Esophagus squamous epithelium (tissue), 5 donors: ENCODE results near the gene ZNF436. TPM values are rescaled to one million over a fixed set of nuclear protein-coding genes. Genes with fewer than 3 reads are reported as not detected.
"Not testable (repeated sequence)": the region's sequence is repeated elsewhere in the genome, so short reads cannot be mapped to it uniquely, and the experiment has no call there.

ENCODE experiments used
- DNase-seq: peaks from one replicate; lab custom pipeline; 2025; lab: John Stamatoyannopoulos, UW
- H3K27ac ChIP-seq, 4 donors: fragments of 200-600 bp; sonication (generic); one replicate each; pipeline ENCODE4 v1.5.1; 2016 to 2019; ENCODE audit warnings: mild to moderate bottlenecking in 1 of 4
- H3K27me3 ChIP-seq, 4 donors: fragments of 200-600 bp; sonication (generic); 1 replicate in 3 of 4; 2 replicates in 1 of 4; pipeline versions ENCODE4 v1.5.1 to v1.6.0; 2017 to 2021; ENCODE audit warnings: antibody characterized with exemption in 1 of 4
- H3K36me3 ChIP-seq, 3 donors: fragments of 200-600 bp; sonication (generic); one replicate each; pipeline ENCODE4 v1.5.1; 2016 to 2019
- H3K4me1 ChIP-seq, 3 donors: fragments of 200-600 bp; sonication (generic); one replicate each; pipeline ENCODE4 v1.5.1; 2017 to 2019
- H3K4me3 ChIP-seq, 4 donors: fragments of 200-600 bp; sonication (generic); 1 replicate in 3 of 4; 2 replicates in 1 of 4; pipeline ENCODE4 v1.5.1; 2016 to 2019; ENCODE audit warnings: mild to moderate bottlenecking in 2 of 4, moderate library complexity in 1 of 4
- H3K9me3 ChIP-seq, 3 donors: fragments of 200-600 bp; sonication (generic); one replicate each; pipeline ENCODE4 v1.5.1; 2016 to 2019
- POLR2A ChIP-seq, 4 donors: fragments of 450-650 bp; IDR thresholded peaks; one replicate each; pipeline ENCODE4 v1.6.1; 2017; ENCODE audit warnings: antibody characterized with exemption in 4 of 4, mild to moderate bottlenecking in 4 of 4, moderate library complexity in 3 of 4
- WGBS, 2 donors: methylation state at CpG; one replicate each; pipeline ENCODE4 v1.1.5; 2018; 5-methylcytosine and 5-hydroxymethylcytosine counted together
- intact Hi-C: fragments of 100-400 bp; cut with DNase I; formaldehyde crosslinking; loops from one replicate; pipeline ENCODE4 v1.15.0; 2022
- total RNA-seq, 4 donors: library from RNA; depleted of rRNA; stranded (reverse); fragments of >200 nt; gene quantifications; one replicate each; pipeline ENCODE4 v1.1.0, GENCODE V29; 2016
- TF ChIP-seq, protein P1 (sequence below), 6 experiments: fragments of 450-650 bp in 4 of 6; fragments of 200-600 bp in 2 of 6; sonication (generic) in 2 of 6; IDR thresholded peaks; one replicate each; pipeline ENCODE4 v1.5.1; 2016 to 2019; ENCODE audit warnings: antibody characterized with exemption in 6 of 6, mild to moderate bottlenecking in 4 of 6, moderate library complexity in 4 of 6
- donor health status: DM: yes; HTN: yes; CAD: no.

Gene ZNF436
- total RNA-seq, 4 donors from 2014 or later = 14.9 to 33.6 (median 24.8) TPM

DNA sequence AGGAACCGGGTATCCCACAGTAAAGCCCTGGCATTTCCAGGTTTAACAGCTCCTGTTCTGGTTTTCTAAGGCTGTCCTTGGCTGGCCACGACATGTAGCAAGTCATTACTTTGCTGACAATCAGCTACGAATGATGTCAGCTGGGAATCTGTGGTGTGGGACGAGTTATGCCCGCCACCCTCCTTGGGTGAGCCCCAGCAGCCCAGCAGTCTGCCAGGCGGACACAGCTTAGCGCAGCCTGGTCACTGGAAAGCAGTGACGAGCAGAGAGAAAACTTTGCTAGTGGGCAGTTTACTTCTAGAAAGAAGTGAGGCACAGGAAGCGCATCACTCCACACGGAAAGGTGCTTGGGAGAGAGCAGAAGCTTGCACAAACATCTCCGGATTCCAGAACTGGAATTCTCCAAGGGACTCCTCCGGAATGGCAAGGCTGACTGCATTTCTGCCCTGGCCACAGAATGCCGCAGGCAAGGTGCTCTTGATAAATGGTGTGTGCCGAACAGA lies 15.5 kb upstream of the ZNF436 start:
- 52 to 55% methylated on average over 11 to 12 of the region's 14 CpGs for WGBS, 2 donors

DNA sequence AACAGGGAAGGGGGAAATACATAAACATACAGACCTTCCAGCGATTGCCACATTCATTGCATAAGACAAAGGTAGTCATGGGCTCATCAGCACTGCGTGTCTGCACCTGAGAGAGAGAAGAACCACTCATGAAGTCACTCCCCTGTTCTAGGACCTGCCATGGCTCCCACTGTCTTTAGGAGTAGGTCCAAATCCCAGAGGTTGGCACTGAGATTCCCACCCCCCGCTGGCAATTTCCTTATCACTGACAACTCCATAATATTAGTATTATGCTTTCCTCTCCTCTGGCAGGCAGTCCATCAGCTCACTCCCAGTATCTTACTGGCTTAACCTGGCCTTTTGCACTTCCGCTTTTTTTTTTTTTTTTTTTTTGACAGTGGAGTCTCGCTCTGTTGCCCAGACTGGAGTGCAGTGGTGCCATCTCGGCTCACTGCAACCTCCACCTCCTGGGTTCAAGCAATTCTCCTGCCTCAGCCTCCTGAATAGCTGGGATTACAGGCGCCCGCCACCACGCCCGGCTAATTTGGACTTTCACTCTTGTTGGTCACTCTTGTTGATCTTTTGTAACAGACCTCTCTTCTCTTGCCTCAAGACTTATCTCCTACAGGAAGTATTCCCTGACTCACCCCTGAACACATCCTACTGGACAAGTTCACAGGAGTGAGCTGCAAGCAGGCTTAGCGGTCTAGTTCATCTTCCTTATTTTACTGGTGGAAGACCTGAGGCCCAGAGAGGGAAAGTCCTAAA lies 14.8 kb upstream of the ZNF436 start:
- TF ChIP-seq, protein P1, sequence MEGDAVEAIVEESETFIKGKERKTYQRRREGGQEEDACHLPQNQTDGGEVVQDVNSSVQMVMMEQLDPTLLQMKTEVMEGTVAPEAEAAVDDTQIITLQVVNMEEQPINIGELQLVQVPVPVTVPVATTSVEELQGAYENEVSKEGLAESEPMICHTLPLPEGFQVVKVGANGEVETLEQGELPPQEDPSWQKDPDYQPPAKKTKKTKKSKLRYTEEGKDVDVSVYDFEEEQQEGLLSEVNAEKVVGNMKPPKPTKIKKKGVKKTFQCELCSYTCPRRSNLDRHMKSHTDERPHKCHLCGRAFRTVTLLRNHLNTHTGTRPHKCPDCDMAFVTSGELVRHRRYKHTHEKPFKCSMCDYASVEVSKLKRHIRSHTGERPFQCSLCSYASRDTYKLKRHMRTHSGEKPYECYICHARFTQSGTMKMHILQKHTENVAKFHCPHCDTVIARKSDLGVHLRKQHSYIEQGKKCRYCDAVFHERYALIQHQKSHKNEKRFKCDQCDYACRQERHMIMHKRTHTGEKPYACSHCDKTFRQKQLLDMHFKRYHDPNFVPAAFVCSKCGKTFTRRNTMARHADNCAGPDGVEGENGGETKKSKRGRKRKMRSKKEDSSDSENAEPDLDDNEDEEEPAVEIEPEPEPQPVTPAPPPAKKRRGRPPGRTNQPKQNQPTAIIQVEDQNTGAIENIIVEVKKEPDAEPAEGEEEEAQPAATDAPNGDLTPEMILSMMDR (IDR thresholded peaks at IDR 0.05) = no peak
- TF ChIP-seq POLR2A (IDR thresholded peaks at IDR 0.05) = no peak
- intact Hi-C loops = no loop called here
- H3K27me3 ChIP-seq = no peaks in the 10 kb centered on the region
- H3K27ac ChIP-seq = peak overlapping the region; percentile 7 to 68 (median 41)
- peaks cover 0 to 46% (median 0%) of the 10 kb centered on the region in 3 donors for H3K36me3 ChIP-seq
- no peak overlapping the region for H3K4me3 ChIP-seq
- DNase-seq = no peak
- 55 to 75% methylated on average over 8 to 11 of the region's 11 CpGs for WGBS, 2 donors
- H3K4me1 ChIP-seq = peaks cover 9 to 32% (median 21%) of the 10 kb centered on the region in 3 donors
- no peaks in the 10 kb centered on the region for H3K9me3 ChIP-seq

More for the DNA sequence above, 15.5 kb upstream of the ZNF436 start:
- no peaks in the 10 kb centered on the region for H3K27me3 ChIP-seq
- H3K27ac ChIP-seq = peak overlapping the region in 3 of 4 donors; percentile 13 to 58 (median 42)
- peaks cover 0 to 46% (median 0%) of the 10 kb centered on the region in 3 donors for H3K36me3 ChIP-seq
- intact Hi-C loops = no loop called here
- no peaks in the 10 kb centered on the region for H3K9me3 ChIP-seq
- DNase-seq = no peak
- H3K4me3 ChIP-seq = no peak overlapping the region
- TF ChIP-seq POLR2A (IDR thresholded peaks at IDR 0.05) = no peak
- H3K4me1 ChIP-seq = peaks cover 9 to 28% (median 21%) of the 10 kb centered on the region in 3 donors

DNA sequence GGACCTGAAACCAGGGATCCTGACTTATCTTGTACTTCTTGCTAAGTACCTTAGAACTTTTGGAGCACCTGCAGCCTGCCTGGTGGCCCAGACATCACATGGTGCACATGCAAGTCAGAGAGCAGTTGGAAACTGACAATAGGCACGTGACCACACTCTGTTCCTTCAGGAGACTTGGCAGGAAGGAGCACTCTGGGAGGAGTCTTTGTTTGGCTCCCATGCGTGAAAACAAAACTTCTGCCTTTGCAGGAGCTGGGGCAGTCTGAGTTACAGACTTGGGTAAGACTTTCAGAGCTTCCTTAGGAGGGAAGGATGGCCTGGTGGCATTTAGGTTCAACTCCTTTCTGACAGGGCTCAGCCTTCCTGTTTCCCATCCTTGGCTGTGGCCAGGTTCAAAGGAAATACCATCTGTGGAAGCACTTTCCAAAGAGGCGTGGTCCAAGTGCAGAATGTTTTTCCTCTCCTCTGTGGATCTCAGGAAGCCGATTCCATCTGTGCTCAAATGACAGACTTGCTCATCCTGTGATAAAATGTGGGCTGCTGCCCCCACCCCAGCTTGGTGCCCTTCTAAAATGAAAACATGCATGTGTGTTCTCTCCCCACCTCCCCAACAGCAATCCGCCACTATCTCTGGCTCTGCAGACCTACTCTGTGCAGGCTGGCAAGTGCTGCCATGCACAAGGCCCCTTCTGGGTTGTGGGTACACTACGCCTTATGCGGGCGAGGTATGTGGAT lies 14.1 kb upstream of the ZNF436 start:
- Histone ChIP-seq H3K4me3 (no peak overlapping the region), H3K4me1 (peaks cover 9 to 39% (median 21%) of the 10 kb centered on the region in 3 donors), H3K27me3 (no peaks in the 10 kb centered on the region), H3K27ac (peak overlapping the region; percentile 7 to 68 (median 41)), H3K36me3 (peaks cover 0 to 46% (median 0%) of the 10 kb centered on the region in 3 donors), H3K9me3 (no peaks in the 10 kb centered on the region)
- 45 to 47% methylated on average over 3 to 6 of the region's 8 CpGs for WGBS, 2 donors
- TF ChIP-seq POLR2A (IDR thresholded peaks at IDR 0.05) = no peak
- TF ChIP-seq, protein P1 (IDR thresholded peaks at IDR 0.05) = no peak
- intact Hi-C loops = no loop called here
- no peak for DNase-seq

DNA sequence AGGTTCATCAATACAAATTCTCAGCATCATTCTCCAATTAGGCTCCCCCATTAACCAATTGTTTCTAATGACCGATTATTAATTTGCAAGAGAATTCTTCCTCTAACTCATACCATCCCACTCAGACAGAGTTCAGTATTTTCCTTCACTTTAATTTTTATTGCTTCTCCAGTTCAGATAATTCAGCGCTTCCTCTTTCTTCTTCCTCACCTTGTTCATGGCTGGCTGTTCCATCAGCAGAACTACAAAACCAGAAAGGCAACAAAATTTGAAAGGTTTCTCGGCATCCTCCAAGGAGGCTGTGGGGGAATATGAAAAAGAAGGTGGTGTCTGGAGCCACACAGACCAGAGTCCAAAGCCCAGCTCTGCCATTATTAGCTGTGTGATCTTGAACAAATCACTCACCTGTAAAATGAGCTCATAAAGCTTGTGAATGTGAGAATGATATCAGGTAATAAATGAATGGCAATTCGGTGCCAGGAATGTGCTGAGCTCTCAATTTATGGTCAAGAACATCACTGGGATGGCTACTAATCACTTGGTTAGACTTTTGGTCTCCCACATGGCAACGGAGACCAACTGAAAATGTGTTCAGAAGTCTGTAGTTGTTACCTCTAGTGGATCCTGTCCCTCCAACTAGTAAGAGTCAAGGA lies 11.7 kb upstream of the ZNF436 start:
- intact Hi-C loops = no loop called here
- no peaks in the 10 kb centered on the region for H3K9me3 ChIP-seq
- H3K27me3 ChIP-seq = no peaks in the 10 kb centered on the region
- H3K4me1 ChIP-seq = peaks cover 12 to 63% (median 37%) of the 10 kb centered on the region in 3 donors
- peaks cover 0 to 31% (median 0%) of the 10 kb centered on the region in 3 donors for H3K36me3 ChIP-seq
- H3K27ac ChIP-seq = no peak overlapping the region
- DNase-seq = no peak
- no peak overlapping the region for H3K4me3 ChIP-seq
- no peak for TF ChIP-seq POLR2A (IDR thresholded peaks at IDR 0.05)
- TF ChIP-seq, protein P1 (IDR thresholded peaks at IDR 0.05) = no peak
- 76 to 79% methylated on average over 5 of the region's 5 CpGs for WGBS, 2 donors

DNA sequence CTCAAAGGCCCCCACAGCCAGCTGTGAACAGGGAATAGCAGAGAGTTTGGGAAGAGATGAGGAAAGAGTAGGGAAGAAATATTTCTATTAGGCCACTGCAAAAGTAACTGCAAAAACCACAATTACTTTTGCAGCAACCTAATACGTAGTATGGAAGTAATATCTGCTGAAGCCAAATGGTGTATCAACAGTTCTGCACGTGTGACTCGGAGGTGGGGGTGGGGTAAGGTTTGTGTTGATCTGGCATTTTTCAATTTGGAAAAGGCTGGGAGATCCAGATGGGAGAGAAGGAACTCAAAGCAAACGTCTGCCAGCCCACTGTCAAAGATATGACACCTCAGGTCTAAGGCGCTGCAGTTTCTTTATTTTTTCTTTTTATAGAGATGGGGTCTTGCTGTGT lies 11.1 kb upstream of the ZNF436 start:
- Histone ChIP-seq H3K9me3 (no peaks in the 10 kb centered on the region), H3K36me3 (peaks cover 0 to 25% (median 0%) of the 10 kb centered on the region in 3 donors), H3K4me3 (no peak overlapping the region), H3K4me1 (peaks cover 12 to 65% (median 37%) of the 10 kb centered on the region in 3 donors), H3K27ac (no peak overlapping the region), H3K27me3 (no peaks in the 10 kb centered on the region)
- TF ChIP-seq, protein P1 (IDR thresholded peaks at IDR 0.05) = no peak
- TF ChIP-seq POLR2A (IDR thresholded peaks at IDR 0.05) = no peak
- intact Hi-C loops = no loop called here
- WGBS, 2 donors = 59 to 60% methylated on average over 5 of the region's 5 CpGs
- DNase-seq = no peak

DNA sequence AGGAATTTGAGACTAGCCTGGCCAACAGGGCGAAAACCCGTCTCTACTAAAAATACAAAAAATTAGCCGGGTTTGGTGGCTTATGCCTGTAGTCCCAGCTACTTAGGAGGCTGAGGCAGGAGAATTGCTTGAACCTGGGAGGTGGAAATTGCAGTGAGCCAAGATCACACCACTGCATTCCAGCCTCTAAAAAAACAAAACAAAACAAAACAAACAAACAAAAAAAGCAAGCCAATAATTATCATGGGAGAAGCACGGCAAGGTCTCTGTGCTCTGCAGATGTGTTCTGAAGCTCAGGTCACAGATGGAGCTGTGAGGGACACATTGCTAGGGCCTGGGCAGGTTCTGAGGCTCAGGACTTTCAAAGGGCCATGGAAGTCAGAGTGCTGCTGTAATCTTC lies 10.6 kb upstream of the ZNF436 start:
- H3K9me3 ChIP-seq, DNase-seq, H3K27ac ChIP-seq, H3K27me3 ChIP-seq, H3K4me3 ChIP-seq, intact Hi-C loops: not testable (repeated sequence)
- WGBS, 2 donors = 31 to 68% methylated on average over 2 to 4 of the region's 4 CpGs
- Histone ChIP-seq H3K36me3 (peaks cover 0 to 22% (median 0%) of the 10 kb centered on the region in 3 donors), H3K4me1 (peaks cover 12 to 60% (median 34%) of the 10 kb centered on the region in 3 donors)
